HG03045 (cell line): ENCODE data around the gene SDC3.
"Not testable (repeated sequence)": the region's sequence is repeated elsewhere in the genome, so short reads cannot be mapped to it uniquely, and the experiment has no call there.

Experiments used
- ATAC-seq: cut with Tn5 transposase; IDR thresholded peaks from one replicate; pipeline ENCODE4 v1.9.1; 2021; ENCODE audit warnings: mild to moderate bottlenecking, moderate library complexity; ENCODE audit not compliant: unreplicated experiment

SDC3 gene, protein sequence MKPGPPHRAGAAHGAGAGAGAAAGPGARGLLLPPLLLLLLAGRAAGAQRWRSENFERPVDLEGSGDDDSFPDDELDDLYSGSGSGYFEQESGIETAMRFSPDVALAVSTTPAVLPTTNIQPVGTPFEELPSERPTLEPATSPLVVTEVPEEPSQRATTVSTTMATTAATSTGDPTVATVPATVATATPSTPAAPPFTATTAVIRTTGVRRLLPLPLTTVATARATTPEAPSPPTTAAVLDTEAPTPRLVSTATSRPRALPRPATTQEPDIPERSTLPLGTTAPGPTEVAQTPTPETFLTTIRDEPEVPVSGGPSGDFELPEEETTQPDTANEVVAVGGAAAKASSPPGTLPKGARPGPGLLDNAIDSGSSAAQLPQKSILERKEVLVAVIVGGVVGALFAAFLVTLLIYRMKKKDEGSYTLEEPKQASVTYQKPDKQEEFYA

DNA sequence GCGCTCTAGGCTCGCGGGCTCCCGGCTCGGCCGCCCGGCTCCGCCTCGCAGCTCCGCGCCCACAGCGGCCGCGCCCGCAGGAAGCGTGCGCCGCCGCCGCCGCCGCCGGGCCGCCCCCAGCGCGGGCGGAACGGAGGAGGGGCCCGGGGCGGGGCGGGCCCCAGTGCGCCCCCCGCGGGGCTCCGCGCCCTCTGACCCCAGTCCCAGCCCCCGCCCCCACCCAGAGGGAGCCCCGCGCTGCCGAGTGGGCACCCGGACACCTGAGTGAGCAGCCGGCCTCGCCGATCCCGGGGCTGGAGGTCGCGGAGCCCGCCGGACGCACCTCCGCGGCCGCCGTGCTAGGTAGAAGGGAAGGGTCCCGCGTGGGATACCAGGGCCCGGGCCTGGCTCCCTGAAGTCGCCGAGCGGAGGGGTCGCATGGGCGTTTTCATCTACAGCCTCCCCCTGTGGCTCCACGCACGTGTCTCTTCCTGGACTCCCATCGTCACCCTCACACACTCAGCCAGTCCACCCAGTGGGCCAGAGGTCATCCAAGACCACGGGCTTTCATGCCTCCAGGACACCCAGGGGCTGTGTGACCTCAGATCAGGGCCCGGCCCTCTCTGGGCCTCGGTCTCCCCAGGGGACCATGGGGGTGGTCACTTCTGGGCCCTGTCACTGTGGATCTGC, at the start of gene SDC3:
Gene SDC3, minus strand, starts transcription at position 63 of the 669 bp plus-strand sequence. CDS start 172 bp downstream, outside the sequence.
- no peak for ATAC-seq

- ATAC-seq, result no peak
Measured at GRCh38 chr1:30957560-30958222, 49.1 kb upstream of the SDC3 start.

DNA sequence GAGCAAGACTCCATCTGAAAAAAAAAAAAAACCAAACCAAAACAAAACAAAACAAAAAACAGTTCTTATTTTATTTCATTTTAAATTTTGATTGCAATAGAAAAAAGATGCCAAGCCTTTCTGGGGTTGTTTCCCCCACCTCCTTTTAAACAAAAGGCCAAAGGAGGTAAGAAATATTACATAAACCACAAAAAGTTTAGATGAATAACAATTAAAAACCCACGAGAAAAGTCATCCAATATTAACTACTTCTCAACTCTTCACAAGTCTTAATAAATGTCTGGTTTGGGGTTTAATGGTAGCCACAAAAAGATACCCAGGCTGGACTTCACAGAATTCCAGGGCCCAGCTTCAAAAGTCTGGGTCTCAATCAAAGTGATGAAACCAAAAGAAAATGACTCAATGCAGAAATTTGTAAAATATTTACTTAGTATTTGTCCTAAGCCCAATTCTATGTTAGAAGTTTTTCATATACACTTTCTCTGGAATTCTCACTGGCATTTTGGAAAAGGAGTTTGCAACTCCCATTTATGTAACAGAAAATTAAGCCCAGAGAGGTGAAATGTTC, 47.0 kb upstream of the SDC3 start:
- ATAC-seq, result no peak

- no peak for ATAC-seq
Measured at GRCh38 chr1:30953685-30954084, 45.1 kb upstream of the SDC3 start.

DNA sequence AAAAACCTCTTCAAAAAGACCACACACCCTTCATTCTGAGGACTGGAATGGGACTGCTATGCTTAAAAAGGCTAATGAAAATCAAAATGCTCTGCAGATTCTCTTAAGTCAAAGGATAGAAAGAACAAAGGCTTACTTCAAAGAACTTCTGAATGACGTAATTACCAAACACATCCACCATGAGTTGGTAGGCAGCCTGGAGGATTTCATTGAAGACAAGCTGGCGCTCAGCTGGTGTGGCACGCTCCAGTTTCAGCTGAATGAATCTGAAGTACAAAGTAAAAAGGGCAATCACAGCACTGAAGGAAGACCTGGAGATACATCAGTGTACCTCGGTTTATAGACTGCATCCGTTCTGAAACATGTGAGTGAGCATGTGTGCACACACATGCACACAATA, 43.5 kb upstream of the SDC3 start:
- no peak for ATAC-seq

GRCh38 chr1:30950700-30951099, 42.1 kb upstream of the SDC3 start:
- no peak for ATAC-seq

GRCh38 chr1:30950053-30950452, 41.5 kb upstream of the SDC3 start:
- no peak for ATAC-seq

DNA sequence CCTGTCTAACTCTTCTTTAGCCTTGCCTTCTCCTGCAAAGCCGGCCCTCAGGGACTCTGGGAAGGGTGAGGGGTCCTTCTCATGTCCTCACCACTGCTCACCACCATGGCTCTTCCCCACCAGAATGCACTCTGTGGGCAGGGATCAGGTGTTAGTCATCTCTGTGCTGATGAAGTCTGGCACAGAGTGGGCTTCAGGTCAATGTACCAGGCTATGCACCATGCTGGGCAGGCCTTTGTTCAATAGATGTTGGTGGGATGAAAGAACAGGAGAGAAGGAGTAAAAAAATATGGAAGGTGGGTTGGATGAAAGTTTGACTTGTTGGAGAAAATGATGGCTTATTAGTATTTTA, 40.9 kb upstream of the SDC3 start:
- not testable (repeated sequence) for ATAC-seq

- not testable (repeated sequence) for ATAC-seq
Measured at GRCh38 chr1:30948813-30949486, 40.4 kb upstream of the SDC3 start.

- no peak for ATAC-seq
Measured at GRCh38 chr1:30948278-30948677, 39.7 kb upstream of the SDC3 start.

- ATAC-seq, result no peak
Measured at GRCh38 chr1:30947212-30947611, 38.7 kb upstream of the SDC3 start.

DNA sequence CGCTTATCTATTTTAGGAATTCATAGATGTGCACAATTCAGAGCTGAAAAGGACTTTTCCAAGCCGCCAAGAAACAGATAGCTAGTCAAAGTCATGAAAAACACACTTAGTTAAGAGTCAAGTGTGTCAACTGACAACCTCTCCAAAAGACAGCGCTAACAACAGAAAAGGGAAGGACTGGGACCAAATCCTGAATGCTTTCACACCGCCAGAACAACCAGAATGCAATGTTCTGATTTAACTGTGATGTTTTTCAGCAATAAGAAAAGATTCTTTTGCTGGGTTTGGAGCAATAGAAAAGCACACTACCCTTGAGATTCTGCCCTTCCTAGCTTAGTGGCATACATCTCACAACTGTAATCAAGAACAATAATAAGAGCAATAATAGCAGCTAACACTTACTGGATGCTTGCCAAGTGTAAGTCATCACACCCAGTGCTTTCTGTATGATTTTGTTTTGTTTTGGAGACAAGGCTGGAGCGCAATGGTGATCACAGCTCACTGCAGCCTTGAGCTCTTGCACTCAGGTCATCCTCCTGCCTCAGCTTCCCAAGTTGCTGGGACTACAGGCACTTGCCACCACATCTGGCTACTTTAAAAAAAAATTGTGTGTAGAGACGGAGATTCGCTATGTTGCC, 33.9 kb upstream of the SDC3 start:
- ATAC-seq, result no peak

DNA sequence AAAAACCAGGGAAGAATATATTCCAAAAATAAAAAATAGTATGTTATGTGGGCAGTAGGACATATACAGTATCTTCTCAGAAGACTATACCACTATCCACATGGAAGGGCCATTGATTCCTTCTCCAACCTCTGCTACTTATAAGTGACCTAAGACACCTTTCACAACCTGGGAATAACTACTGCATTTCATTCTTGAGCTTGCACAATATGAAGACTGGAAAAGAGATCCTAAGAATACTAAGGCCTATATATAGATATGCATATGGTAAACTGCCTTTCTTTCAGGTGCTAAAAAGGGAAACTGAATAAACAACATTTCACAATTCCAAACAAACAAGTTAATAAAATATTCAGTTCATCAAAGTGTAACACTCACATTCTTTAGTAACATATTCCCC, 32.0 kb upstream of the SDC3 start:
- no peak for ATAC-seq

- ATAC-seq, result no peak
Measured at GRCh38 chr1:30936541-30937171, 28.1 kb upstream of the SDC3 start.

DNA sequence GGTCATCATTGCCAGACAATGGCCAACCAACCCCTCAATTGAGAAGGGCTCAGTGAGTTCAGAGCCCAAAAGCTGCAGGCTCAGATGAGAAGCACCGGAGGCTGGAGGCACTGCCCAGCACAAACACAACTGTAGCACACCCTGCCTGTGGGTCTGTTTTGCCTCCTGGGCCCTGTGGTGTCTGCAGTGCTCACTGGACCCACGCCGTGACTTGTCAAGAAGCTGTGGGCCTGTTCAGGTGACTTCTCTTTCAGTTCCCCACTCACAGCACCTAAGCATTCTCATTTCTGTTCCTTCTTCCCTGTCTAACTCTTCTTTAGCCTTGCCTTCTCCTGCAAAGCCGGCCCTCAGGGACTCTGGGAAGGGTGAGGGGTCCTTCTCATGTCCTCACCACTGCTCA, 27.2 kb upstream of the SDC3 start:
- not testable (repeated sequence) for ATAC-seq

GRCh38 chr1:30934613-30935012, 26.1 kb upstream of the SDC3 start:
- no peak for ATAC-seq

DNA sequence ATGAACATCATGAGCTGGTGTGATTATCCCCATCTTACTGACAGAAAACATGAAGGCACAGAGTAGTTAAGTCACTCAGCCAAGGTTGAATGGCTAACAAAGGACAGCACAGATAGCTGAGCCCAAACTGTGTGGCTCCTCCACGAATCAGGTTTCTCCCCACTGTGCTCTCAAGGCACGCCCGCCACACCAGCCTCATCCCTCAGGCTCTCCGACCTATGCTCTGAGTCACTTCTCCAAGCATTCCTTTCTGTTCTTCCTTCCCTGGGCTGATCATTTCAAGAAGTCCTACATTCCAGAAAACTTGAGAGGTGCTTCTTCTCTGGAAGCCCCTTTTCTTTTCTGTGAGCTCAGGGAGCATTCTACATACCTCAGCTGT, 25.3 kb upstream of the SDC3 start:
- ATAC-seq, result no peak

- ATAC-seq, result no peak
Measured at GRCh38 chr1:30930631-30931173, 22.1 kb upstream of the SDC3 start.

GRCh38 chr1:30929944-30930525, 21.5 kb upstream of the SDC3 start:
- no peak for ATAC-seq
